Medulla oblongata (tissue), 1 donor: ENCODE measurements around the gene EEFSEC.

Experiments
- DNase-seq: peaks from one replicate; pipeline ENCODE4 v3.0.0-alpha.2; 2015; ENCODE audit errors: extremely low spot score

The EEFSEC gene

DNA sequence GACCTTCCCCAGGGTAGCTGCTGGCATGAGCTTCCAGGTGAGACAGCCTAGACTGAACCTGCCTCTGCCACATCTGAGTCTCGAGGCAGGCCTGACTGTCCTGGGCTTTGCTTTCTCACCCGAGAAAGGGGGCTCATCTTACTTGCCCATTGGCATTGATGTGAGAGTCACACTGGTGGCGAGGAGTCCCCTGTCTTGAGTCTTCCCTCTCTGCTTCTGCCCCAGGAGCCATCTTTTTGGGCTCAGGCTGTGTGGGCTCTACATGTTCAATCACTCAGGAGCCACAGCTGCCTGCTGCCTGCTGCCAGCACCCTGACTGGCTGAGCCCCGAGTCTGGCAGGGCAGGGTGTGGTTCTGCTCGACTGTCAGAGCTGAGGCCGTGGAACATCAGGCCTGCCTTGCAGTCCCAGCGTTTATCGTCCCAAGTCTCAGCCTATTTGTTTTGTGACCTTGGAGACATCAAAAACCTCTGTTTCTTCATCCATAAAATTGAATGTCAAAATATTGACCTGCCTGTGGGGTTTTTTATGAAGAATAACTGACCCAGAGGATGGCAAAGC, 180.9 kb downstream of the EEFSEC start:
- DNase-seq: no peak

DNA sequence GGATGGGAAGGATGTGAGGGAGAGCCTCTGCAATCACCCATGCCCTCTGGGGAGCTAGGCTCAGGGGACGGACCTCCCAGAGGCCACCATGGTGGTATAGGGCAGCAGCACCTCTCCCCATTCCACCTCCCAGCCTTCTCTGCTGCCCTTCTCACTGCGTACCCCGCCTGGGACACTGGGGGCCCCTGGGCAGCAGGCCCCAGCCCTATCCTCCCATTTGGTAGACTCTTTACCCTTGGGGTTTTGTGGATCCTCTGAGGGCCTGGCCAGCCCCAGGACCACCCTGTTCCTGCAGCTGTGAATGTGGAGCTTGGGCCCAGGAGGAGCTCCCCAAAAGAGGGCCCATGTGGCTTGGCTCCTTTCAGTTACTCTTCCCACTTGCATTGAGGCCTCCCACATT, 181.5 kb downstream of the EEFSEC start:
- DNase-seq: no peak

DNA sequence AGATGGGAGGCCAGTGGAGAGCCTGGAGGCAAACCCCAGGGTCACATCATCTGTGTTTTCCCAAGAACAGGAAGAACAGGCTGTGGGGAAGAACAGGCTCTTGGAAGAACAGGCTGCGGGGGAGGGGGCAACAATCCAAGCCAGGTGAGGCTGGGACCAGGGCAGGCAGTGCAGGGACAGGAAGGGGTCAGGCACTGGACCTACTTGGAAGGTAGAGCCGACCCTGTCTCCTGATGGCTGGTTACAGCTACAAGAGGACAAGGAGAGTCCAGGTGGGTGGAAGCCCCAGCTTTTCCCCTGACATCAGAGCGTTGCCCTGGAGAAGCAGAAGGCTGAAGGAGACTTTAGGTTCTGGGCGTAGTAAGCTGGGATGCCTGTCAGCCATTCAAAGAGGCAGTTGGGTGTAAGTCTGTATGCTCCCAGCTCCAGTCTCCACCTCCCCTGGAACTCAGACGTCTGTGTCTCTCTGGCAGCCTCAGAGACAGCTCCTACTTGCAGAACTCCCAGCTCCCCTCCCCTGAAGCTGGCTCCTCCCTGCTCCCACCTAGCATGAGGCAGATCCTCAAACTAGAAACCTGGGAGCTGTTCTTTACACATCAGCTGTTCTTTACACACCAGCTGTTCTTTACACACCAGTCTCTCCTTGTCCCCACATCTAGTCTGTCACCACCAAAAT, 182.5 kb downstream of the EEFSEC start:
- no peak for DNase-seq

DNA sequence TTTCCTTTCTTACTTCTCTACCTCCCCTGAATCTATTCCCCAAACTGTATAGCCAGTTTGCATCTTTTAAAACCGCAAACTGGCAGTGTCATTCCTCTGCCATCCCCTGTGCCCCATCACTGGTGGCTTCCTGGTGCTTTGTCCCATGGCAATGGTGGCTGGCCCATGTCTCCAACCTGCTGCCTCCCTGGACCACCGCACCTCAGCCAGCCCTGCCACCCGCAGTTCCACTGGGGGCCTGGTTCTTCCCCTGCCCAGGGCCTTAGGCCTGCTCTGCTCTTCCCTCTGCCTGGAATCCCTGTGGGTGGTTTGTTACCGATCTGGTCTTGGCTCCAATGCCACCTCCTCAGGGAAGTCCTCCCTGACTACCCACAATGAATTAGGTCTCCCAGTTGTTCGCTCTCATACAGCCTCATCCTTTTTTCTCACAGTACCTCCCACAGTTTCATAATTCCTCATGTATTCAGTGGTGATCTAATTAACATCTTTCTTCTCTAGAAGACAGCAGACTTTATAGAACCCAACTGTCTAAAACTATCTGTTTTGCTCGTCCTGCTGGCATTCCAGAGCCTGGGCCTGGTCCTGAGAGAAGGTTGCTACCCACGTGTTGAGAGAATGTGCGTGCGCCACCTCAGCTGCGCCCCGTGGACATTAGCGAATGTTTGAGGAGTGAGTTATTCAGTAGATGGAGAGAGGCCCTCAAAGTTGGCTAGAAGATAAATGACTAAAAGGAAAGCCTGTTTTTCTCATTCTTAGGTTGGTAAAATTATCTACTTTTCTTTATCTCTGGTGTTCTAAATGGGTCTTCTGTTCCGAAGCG, 183.3 kb downstream of the EEFSEC start:
- DNase-seq: no peak

DNA sequence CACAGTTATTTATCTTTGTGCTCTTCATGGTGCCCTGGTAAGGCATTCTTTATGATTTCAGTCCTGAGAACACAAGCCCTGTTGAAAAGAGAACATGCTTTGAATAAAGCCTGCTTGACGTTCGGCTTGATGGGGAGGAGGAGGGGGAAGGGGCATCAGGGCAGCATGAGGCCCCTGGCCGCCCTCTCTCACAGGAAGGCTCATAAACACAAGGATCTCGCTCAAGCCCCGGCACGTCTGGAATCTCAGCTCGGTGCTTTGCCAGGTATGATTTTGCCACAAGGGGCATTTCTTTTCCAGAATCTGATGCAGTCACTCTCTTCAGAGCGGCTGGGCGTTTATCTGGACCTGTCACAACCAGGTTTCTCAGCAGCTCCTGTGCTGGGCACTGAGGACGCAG, 184.0 kb downstream of the EEFSEC start:
- DNase-seq: no peak

DNA sequence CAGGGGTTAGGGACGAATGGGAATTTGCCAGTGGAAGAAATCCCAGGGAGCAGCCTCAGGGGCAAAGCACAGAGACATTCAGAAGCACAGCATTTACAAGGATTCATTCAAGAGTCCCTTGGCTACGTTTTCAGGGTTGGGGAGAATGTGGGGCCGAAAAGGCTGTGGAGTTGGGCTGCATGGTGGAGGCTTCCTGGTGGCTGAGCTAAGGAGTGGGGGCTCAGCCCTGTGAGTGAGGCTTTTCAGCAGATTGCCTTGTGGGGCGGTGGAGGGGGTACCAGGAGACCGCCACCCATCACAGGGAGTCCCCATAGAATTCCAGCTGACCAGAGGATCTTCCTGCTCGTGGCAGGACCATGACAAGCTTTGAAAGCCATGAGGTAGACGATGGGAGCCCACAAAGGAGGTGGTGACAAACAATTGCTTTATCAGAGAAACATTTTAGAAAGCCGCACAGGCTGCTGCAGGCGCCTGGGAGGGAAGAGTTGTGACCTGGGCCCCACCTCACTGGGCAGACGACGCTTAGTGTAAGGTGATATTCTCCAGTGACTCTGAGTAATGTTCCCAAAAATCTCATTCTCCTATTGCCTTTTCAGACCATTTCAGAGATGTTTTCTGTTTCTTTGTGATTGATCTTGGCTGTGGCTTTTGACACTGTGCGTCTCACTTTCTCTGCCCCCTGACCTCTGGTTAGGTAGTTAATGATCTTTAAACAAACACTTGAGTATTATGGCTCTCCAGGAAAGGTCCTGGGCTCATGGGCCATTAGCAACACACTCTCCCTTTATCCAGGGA, 185.5 kb downstream of the EEFSEC start:
- DNase-seq: no peak

DNA sequence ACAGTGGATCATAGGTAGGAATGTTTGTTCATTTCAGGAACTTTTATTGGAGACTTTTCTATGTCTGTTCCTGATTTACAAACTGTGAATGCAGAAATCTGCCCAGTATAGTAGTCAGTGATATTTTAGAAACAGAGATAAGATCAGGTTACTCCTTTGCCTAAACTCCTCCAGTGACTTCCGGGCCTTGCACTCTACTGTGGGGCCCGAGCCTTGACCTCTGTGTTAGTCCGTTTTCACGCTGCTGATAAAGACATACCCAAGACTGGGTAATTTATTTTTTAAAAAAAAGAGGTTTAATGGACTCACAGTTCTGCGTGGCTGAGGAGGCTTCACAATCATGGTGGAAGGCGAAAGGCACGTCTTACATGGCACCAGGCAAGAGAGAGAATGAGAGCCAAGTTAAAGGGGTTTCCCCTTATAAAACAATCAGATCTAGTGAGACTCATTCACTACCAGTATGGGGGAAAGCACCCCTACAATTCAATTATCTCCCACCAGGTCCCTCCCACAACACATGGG, 186.3 kb downstream of the EEFSEC start:
- no peak for DNase-seq

DNA sequence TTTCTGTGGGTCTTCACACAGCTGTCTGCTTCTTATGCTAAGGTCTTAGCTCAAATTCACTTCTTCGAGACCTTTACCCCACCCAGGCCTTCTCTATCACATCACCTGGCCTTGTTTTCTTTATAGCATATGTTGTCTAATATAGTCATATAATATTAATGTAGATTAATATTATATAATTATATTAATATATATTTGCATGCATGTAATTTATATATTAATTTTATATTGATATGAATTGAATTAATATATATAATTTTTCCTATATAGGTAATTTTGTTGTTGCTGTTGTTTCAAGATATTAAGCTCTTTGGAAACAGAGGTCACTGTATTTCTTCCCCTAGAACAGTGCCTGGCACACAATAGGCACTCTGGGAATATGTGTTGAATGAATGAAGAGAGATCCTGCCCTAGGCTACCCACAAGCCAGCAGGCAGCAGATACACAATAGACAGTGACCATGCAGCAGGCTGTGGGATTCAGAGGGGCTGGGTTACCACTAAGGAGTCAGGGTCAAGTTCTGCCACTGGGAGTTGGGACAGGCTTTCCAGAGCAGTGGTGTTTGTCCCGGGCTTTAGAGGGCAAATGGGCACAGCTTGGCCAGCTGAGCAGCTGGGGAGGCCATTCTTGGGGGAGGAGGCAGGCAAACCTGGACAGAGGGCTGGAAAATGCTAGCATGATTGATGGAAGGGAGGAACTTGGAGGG, 187.1 kb downstream of the EEFSEC start:
- no peak for DNase-seq

DNA sequence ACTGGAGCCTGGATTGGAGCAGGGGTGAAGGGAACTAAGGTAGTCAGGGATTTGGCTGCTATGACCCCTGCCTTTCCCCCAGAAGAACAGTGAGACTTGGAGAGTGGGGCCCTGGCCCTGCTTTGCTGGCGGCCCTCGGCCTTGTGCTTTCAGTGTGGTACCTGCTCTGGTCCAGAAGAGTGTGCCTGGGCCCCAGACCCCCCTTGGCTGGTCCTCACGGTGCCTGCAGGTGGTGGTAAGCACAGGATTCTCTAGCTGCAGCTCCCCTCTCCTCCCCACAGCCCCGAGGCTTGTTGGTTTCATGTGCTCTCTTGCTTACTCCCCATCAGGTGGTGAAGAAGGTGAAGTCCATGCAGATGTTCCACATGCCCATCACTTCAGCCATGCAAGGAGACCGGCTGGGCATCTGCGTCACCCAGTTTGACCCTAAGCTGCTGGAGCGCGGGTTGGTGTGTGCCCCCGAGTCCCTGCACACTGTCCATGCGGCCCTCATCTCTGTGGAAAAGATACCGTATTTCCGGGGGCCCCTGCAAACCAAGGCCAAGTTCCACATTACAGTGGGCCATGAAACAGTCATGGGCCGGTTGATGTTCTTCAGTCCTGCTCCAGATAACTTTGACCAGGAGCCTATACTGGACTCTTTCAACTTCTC, 187.7 kb downstream of the EEFSEC start:
- no peak for DNase-seq

DNA sequence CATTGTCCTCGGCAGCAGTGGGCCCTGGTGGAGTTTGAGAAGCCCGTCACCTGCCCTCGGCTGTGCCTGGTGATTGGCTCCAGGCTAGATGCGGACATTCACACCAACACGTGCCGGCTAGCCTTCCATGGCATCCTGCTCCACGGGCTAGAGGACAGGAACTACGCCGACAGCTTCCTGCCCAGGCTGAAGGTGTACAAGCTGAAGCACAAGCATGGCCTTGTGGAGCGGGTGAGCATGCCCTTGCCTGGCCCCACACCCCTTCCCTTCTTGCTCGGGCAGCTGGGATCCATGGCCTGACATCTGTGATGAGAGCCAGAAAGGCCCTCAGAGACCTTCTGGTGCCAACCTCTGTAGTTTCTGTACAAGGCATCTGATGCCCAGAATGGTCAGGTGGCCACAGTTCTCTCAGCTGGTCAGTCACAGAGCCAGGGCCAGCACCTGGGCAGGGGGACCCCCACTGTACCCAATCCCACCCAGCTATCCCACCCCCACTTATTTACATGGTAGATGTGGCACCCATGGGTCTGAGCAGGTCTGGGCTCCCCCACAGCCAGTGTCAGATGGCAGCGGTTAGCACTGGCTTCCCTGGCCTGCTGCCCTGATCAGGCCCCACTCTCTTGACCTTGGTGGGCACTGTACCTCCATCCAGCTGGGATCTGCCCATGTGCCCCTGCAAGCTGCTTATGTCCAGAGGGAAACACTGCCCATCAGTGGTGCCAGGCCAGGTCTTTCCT, 188.5 kb downstream of the EEFSEC start:
- DNase-seq: no peak

DNA sequence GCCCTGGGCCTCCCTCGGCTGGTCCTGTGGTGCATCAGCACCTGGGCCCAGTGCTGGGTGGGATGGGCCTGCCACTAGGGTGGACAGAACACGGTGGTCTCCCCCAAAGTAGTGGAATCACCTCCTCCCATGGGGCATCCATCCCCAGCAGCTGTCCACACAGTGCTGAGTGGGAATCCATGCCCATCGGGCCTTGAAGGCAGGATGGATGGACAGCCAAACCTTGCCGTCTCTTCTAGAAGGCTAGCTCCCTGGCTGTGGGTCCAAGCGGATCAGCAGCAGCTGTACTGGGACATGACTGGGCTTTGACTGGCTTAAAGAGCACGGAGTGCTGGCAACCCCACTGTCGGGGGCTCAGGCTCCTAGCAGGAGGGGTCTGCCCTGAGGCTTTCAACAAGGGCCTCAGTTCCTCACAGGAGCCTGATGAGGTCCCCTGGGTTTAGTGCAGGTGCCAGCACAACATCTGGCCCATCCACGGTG, 189.5 kb downstream of the EEFSEC start:
- no peak for DNase-seq

DNA sequence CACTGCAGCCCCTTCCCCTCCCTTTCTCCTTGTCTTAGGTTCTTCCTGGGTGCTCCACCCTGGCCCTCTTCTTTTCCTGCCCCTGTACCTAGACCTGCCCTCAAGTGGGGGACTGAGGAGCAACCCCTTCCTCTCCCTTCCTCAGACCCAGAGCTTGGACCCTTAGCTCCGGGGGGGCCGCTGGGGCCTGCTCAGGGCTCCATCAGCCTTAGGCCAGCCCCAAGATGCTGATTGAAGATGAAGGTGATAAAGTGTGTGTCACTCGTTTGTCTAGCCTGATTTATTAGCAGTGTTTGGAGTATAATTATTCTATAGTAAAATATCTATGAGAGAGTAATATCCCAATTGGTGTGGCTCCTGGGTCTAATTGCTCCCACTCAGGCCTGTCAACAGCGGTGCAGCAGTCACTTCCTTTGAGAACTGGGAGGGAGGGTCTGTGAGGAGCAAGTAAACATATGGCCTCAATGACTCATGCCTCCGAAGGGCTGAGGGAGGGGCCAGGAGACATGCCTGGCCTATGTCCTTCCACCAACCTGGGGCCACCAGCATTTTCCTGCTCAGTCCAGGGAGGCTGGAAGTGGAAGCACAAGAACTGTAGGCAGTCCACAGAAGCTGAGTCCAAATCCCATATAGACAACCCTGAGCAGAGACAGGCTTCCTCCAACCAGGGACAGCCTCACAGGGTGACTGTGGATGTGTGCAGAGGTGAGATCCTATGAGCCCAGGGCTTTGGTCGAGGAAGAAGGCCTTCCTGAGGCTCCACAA, 190.2 kb downstream of the EEFSEC start:
- no peak for DNase-seq

DNA sequence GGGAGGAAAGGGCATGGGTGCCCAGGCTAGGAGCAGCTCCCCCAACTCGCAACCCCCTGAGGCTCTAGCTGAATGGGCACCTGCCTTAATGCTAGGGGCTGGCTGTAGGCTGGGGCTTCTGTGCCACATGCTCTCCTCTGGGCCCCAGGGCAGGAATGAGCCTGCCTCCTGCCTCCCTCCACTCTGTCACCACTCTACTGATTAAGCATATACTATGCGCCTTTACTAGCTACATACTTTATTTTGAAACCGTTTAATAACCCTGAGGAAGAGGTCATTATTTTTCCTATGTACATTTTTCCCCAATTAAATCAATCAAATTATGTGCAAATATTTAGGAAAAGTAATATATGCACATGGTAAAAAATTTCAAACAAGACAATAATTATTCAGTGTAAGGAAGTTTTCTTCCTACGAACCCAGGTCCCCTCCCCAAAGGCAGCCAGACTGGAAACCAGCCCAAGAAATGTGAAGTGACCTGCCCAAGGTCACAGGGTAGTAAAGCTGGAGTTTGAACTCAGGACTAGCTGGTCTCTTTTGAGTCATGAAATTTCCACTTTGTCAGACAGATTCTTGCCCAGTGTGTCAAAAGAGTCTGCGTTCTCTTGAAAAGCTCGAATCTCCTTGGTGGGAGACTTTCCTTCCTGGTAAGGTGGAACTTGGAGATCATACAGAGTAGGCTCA, 190.9 kb downstream of the EEFSEC start:
- no peak for DNase-seq

DNA sequence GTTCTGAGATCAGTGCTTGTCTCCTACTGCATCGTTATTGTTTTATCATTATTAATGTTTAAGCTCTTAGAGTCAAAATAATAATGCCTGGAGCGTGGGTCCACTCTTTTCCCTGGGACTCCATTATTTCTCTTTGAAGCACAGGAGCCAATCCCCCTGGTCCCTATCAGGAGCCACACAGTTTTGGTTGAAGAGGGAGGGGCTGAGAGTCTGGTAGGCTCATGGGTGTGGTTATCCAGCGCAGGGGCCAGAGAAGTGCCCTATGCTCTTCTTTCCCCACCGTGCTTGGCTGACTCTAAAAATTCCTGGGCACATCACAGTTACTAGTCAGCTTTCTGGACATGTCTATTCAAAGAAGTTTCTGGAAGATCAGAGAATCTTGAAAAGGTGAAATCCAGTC, 191.9 kb downstream of the EEFSEC start:
- DNase-seq: no peak

DNA sequence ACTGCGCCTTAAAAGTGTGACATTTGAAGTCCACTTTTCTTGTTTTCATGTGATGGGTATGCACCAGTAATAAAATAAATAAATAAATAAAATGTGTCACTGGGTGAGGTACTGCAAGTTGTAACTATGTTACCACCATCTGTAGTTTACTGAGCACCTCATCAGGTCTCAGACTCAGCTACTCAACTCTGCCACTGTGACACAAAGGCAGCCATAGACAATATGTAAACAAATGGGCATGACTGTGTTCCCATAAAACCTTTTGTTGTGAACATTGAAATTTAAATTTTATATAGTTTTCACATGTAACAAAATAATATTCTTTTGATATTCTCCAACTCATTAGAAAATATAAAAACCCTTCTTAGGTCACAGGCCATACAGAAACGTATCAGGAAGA, 193.3 kb downstream of the EEFSEC start:
- no peak for DNase-seq

DNA sequence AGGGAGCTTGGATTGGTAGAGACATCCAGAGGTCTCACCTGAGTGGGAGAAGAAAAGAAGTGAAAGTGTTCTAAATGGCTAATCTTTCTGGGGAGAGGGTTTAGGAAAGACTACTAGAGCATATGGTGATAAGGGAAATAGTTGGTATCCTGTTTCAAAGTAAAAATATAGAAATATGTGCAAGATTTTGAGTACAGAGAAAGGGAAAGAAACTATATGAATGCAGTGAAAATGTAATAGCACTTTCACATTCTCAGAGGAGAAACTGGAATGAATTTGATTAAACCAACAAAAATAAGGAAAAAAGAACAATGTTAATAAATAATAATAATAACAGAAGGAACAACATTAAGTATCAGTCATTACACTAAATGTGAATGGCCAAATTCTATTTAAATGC, 194.0 kb downstream of the EEFSEC start:
- no peak for DNase-seq

DNA sequence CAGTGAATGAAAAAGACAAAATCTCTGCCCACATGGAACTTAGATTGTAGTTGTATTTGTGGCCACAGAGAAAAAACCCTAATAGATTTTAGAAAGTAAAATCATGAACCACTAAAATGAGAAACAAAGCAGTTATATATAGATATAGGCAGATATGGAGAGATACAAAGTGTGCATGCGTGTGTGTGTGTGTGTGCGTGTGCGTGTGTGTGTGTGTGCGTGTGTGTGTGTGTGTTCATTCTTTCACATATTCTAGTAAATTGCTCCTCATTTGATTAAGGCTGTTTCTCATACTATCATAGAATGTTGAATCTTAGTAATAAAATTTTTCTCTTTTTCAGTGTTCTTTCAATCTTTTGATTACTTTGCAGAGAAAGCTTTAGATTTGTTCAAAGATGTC, 194.8 kb downstream of the EEFSEC start:
- no peak for DNase-seq

DNA sequence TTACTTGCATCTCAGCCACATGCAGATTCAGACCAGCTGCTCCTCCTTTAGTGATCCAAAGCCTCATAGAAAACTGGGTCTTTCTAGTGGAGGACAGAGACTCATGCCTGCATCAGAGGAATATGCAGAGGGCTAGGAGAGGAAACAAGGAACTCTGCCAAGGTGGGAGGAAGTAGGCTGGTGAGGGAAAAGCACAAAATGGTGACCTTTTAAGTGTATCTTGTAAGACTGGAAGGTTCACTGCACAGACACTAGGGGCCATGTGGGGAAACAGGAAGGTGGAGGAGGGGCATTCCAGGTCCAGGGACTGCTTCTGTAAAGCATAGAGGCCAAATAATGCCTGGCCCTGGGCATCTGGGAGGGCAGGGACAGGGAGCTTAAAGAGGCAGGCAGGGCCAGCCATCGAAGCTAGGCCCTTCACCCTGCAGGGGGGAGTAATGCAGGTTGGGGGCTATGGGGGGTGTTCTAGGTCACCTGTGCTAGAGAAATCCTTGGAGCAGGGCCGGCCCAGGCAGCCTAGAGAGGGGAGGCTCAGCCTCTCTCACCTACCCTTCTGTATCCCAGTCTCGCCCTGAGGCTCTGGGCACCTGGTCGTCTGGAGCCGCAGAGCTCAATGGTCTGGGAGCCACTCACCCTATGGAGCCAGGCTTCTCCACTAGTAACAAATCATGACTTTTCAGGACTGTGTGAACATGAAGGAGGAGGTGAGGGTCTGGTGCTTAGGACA, 195.7 kb downstream of the EEFSEC start:
- no peak for DNase-seq
